ENCODE measurements around the gene DLGAP1.
A peak's percentile ranks its signal among the peaks of the same experiment; 100 is the strongest.

The DLGAP1 gene

DNA sequence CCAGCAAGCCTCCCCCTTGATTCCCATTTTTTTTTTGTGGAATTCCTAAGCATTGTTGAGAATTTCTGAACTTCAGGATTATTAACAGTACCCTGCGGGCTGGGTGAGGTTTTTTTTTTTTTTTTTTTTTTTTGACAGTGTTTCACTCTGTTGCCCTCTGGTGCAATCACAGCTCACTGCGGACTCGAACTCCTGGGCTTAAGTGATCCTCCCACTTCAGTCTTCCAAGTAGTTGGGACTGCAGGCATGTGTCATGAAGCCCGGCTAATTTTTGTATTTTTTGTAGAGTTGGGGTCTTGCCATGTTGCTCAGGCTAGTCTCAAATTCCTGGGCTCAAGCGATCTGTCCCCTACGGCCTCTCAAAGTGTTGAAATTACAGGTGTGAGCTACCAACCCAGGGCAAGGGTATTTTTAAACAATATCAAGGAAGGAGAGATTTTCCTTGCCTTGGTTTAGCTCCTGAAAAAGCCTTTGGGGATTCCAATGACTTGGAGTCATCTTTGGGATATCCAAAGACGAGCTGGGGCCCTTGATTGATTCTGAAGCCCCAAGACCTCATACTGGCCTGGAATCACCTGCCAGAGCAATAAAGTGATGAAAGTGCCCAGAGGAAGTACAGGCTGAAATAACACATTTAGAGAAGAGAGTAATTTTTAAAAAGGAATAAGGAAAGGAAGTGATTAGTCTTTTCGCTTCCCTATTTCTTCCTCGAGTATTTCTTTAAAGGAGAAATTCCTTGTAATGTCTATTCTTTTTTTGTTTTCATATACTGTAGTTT is 764.9 kb downstream of the DLGAP1 start:
- DNase-seq (ENCODE audit: low read depth): no peak

GRCh38 chr18:3689091-3689490 is 766.0 kb downstream of the DLGAP1 start:
- no peak for DNase-seq (ENCODE audit: low read depth)

DNA sequence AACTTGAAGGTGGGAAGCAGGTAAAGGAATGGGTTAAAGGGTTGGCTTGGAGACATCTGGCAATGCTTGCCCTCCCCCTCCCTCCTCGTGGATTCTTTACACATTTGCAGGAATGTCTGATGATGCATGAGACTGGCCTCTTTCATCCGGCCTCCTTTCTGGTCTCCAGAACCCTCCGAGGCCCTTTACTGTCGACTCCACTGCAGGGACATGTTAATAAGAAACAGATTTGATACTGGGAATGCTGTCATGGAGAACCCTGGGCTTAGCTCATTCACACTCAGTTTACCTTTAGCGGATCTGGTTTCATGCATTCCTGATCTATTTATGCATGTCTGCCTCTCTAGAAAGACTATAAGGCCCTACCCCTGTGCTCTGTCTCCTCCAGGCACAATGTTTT is 766.4 kb downstream of the DLGAP1 start:
- peak; percentile 98 for DNase-seq (ENCODE audit: low read depth)

GRCh38 chr18:3683483-3683882 is 771.6 kb downstream of the DLGAP1 start:
- peak; percentile 43 for DNase-seq (ENCODE audit: low read depth)

GRCh38 chr18:3682061-3682460 is 773.0 kb downstream of the DLGAP1 start:
- no peak for DNase-seq (ENCODE audit: low read depth)

- no peak for DNase-seq (ENCODE audit: low read depth)
These were observed 775.9 kb downstream of the DLGAP1 start for GRCh38 chr18:3679241-3679640.

GRCh38 chr18:3675994-3676393 is 779.1 kb downstream of the DLGAP1 start:
- DNase-seq (ENCODE audit: low read depth): no peak

- peak; percentile 29 for DNase-seq (ENCODE audit: low read depth)
These were observed 779.7 kb downstream of the DLGAP1 start for GRCh38 chr18:3675446-3675845.

GRCh38 chr18:3671176-3671575 is 783.9 kb downstream of the DLGAP1 start:
- DNase-seq (ENCODE audit: low read depth): no peak

GRCh38 chr18:3669376-3669775 is 785.7 kb downstream of the DLGAP1 start:
- DNase-seq (ENCODE audit: low read depth): no peak

- DNase-seq (ENCODE audit: low read depth): no peak
These were observed 787.6 kb downstream of the DLGAP1 start for GRCh38 chr18:3667255-3668137.

DNA sequence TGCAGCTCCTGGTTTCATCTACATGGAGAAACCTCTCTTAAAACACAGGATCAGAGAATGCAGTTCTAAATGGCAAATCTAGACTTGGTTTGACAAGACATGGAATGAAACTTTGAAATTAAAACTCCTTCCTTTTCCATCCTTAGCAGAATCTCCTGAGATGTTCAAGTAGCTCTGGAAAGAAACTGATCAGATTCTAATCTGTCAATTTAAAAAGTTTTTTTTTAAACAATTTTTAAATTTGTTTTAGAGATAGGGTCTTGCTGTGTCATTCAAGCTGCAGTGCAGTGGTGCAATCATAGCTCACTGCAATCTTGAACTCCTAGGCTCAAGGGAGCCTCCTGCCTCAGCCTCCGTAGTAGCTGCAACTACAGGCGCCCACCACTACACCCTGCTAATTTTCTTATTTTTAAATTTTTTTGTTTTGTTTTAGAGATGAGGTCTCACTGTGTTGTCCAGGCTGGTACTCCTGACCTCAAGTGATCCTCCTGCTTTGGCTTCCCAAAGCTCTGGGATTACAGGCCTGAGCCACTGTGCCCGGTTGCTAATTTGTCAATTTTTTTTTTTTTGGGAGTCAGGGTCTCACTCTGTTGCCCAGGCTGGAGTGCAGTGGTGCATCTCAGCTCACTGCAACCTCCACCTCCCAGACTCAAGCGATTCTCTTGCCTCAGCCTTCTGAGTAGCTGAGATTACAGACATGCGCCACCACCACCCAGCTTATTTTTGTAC is 788.4 kb downstream of the DLGAP1 start:
- no peak for DNase-seq (ENCODE audit: low read depth)

DNA sequence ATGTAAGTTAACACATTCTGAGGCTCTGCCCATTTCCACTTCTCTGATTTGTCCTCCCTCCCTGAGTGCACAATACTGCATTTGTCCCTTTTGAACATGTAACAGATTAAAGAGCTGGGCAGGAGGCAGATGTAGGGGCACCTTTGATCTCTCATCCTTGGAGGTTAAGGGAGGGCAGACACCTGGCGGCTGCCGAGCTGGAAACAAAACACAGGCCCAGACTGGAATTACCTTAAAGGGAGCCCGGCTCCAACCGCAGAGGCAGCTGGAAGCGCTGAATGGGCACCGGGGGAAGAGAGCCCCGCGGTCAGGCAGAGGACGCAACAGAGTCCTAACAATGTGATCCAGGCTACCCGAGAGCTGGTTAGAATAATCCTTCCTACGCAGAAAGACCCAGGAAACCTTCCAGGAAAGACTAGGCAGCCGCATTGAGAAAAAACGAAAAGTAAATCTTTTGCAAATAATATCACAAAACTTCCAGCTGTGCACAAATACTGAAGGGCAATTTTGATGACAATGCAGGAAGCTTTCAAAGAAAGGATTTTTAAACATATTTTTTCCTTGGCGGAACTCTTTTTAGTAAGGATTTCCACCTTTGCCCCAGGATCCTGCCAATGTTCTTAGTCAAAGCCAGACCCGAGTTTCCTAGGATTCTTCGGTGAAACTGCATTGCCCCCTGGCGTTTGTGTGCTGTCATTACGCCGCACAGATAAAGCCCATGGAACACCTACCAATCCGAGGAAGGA is 789.2 kb downstream of the DLGAP1 start:
- DNase-seq (ENCODE audit: low read depth): peak; percentile 86

DNA sequence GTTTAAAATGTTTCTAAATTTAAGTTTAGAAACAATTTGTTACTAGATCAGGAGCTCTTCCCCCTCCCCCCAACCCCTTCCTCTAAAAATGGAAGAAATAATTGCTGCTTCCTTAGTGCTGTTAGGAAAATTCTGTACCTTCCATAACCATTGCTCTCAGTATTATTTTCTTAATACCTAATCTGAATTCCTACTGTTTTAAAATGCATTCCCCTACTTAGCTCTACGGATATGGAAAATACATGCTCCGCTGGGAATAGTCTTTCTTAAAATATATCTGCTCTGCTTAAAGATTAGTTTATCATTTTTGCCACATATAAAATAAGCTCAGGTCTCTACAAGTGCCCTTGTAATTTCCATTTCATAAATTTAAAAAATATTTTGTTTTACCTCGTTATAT is 789.9 kb downstream of the DLGAP1 start:
- no peak for DNase-seq (ENCODE audit: low read depth)

- no peak for DNase-seq (ENCODE audit: low read depth)
These were observed 790.4 kb downstream of the DLGAP1 start for GRCh38 chr18:3664563-3665178.

GRCh38 chr18:3663870-3664512 is 791.1 kb downstream of the DLGAP1 start:
- no peak for DNase-seq (ENCODE audit: low read depth)

DNA sequence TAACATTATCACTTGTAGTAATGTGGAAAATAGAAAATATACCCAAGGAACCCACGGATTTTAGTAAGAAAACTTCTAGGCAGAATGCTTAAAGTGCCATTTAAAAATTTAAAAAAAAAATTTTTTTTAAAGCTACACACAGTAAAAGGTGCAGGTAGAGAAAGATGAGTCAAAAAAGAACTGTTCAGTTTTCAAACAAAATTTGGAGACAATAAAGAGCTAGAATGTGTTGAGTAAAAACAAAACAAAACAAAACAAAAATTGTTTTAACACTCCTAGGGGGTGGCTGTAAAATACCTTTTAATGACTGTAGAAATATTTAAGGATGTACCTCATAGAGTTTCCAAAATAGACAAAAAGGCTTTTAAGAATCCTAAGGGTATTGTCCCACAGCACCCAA is 793.1 kb downstream of the DLGAP1 start:
- DNase-seq (ENCODE audit: low read depth): no peak

DNA sequence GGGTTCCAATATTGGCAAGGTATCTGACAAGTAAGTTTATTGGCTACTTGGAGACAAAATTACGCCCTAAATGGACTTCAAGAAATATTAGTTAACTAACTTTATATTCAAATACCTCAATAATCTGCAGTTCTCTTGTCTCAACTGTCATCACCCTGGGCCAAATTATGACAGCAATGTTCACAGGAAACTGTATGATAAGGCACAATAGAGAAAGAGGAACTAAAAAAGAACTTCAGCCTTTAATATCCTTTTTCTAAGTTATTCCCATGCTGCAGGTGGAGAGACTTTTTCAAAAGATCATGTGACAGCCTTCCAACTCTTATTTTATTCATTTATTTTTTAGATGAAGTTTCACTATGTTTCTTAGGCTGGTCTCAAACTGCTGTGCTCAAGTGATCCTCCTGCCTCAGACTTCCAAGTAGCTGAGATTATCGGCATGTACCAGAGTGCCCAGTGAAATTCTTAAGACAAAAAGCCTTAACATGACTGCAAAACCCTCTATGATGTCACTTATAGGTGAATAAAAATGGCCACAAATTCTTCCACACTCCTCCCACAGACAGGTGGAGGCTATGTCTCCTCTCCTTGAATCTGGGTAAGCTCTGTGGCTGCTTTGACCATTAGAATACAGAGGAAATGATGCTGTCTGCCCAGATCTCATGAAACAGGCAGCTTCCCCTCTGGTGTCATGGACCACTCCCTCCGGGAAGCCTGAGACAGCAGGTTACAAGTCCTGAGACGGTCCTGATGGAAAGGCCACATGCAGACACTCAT is 794.2 kb downstream of the DLGAP1 start:
- no peak for DNase-seq (ENCODE audit: low read depth)

- no peak for DNase-seq (ENCODE audit: low read depth)
These were observed 796.6 kb downstream of the DLGAP1 start for GRCh38 chr18:3658529-3658928.
